ENCODE data around the gene DUOXA1.

DUOXA1 gene

DNA sequence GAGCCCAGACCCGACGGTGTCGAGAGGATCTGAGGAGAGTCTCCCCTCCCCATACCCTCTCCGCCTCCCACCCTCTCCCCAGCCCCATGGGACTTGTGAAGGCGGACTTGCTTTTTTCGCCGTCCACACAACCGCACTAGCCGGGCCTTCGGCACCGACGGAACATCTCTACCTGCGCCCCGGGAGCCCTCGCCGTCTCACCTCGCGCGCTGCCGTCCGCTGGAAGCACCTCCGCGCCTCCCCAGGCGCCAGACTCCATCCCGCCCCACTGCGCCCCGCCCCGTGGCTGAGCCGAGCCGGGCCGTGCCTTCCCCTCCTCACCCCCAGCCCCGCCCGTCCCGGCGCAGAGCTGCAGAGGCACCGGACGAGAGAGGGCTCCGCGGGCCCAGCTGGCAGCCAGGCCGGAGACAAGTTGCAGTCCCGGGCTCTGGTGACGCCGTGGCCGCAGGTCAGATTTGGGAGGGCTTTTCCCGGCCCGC is at the start of gene DUOXA1, which contains the start of gene DUOX1:
Gene DUOXA1 (minus strand): TSS at position 229 of the 479 bp plus-strand sequence. CDS start 6,865 bp downstream, outside the sequence.
Gene DUOX1 (plus strand): TSS at position 344 of the 479 bp plus-strand sequence. CDS start 1,973 bp downstream, outside the sequence.
- DNase-seq (ENCODE audit: low read depth in 2 of 2): no peak

GRCh38 chr15:45177285-45177684 is 47.6 kb upstream of the DUOXA1 start:
- DNase-seq (ENCODE audit: low read depth in 2 of 2): no peak

GRCh38 chr15:45174577-45174976 is 44.9 kb upstream of the DUOXA1 start:
- DNase-seq (ENCODE audit: low read depth in 2 of 2): no peak

- no peak for DNase-seq (ENCODE audit: low read depth in 2 of 2)
Observed at GRCh38 chr15:45174069-45174468, 44.4 kb upstream of the DUOXA1 start.

DNA sequence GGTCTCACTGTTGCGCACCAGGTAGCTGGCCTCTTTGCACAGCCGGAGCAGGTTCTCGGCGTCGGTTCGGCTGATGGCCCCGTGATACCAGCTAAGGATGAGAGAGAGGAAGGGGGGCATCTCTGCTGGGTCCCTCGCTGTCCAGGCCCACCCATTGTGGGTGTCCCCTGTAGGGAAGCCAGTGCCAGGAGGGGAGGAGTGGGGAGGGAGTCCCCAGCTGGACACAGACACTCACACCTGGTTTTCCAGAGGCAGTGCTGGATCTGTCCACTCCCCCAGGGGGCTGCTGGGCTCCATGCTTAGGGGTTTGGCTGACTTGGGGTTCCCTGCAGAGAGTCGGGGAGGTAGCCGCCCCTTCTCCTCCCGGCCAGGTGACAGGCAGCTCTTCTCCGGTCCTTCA is 42.2 kb upstream of the DUOXA1 start:
- DNase-seq (ENCODE audit: low read depth in 2 of 2): no peak

DNA sequence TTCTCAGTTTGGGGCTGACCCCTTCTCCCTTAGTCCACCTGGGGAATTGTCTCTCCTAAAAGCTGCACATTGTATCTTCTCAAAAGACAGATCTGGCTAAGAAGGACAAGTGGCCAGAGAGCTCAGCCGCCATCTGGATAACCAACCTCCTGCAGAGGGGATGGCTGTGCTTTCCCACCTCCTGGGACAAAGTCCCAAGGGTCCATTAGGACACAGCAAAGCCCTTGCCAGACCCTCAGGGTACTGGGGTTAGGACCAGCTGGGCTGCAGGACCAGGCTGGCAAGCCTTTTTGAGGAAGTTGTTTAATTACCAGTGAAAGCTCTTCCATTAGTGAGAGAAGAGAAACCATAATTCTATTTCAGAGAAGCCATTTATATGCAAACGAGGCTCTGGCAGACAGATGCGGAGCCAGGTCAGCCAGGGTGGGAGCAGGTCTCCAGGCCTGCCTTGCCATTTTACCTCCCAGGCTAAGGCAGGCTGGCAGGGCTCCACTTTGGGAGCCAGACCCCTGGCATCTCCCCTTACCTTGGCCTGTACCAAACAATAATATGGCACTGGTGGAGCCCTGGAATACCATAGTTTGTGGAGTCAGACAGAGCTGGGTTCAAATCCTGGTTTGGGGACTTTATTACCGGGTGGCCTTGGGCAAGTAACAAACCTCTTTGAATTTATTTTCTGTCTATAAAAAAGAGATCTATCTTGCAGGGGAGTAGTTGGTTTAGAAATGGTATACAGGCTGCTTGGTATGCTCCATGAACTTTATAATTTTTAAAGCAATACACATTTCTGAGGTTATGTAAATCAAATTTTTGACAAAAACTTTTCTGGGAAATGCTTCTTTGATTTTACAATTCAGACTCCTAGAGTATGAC is 40.2 kb upstream of the DUOXA1 start:
- DNase-seq (ENCODE audit: low read depth in 2 of 2): no peak

DNA sequence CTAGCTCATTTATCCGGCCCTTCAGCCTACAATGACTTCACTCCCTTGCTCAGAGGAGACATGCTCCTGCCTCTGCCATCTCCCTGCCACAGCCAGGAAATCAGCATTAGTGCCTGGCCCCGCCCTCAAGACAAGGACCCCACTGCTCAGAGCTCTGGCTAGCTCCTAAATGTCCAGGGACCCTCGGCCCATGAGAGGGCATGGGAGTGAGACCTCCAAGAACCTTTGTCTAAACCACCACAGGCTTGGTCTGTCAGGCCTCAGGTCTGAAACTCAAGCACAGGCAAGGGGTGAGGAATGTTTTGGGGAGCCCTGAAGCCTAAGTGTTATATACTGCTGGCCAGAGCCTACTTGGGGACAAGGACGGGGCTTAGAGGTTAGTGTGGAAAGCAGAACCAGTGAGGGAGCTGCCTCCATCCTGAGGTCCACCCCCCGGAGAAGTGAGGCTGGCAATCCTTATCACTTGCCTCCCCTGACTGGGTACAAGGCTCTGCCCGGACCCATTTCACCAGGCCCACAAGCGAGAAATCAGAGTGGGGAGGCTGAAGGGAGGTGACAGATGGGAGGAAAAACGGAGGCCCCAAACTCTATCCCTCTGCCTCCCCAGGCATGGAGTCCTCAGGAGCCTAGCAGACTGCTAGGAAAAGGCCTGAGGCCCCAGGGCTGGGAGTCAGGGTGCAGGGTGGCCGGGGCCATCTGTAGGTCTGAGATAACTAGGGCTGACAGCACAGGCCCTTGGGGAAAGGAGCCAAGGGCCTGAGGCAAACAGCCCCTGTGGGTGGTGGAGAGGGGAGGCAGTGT is 39.3 kb upstream of the DUOXA1 start:
- DNase-seq (ENCODE audit: low read depth in 2 of 2): no peak

GRCh38 chr15:45168286-45168685 is 38.6 kb upstream of the DUOXA1 start:
- DNase-seq (ENCODE audit: low read depth in 2 of 2): no peak

GRCh38 chr15:45167631-45168205 is 38.0 kb upstream of the DUOXA1 start:
- DNase-seq (ENCODE audit: low read depth in 2 of 2): no peak

DNA sequence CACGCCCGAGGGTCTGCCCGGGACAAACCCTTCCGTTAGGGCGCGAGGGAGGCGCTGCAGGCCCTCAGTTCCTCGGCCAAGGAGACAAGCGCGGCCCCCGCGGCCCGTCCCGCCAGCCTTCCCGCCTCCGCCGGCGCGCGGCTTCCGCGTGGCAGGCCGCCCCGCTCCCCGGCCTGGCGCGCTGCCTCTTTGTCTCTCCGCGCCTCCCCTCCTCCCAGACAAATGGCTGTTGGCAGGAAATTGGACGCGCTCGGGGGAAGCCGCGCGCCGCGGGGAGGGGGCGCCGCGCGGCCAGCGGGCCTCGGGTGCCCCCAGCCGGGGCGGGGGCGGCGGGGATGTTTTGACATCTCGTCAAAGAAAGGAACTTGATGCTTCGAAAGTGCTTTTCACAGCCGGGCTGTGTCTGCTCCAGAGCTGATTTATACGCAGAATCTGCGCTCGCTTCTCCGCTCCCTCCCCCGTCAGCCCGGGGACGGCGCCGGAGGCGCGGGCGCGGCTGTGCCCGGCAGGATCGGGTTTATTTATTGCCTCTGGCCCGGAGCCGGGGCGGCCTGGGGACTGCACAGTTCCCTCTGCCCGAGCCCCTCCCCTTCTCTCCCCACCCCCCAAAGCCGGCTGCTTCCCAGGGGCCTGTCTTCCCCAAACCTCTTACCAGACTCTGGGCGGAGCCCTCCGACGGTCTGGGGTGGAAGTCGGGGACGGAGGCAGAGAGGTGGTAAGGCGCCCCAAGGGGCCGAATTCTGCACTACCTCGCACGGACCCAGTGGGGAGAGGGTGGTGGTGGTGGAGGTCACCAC is 37.4 kb upstream of the DUOXA1 start:
- DNase-seq (ENCODE audit: low read depth in 2 of 2): peak; percentile 68 to 72

DNA sequence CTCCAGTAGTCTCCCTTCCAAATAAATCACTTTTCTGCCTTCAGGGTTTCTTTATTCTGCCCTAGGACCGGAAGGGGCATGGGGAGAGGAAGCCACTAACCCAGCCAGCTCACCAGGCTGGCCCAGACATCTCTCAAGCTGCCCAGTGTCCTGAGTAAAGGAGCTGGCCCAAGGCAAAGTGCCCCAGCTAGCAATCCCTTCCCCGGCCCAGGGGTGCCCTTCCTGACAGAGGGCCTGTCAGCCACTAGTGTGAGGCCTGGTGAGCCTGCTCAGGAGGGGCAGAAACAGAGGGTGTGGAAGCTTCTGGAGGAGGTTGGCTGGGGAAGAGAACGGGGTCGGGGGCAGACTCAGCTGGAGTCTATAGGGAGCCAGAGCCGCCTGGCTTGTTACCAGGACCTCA is 35.9 kb upstream of the DUOXA1 start:
- no peak for DNase-seq (ENCODE audit: low read depth in 2 of 2)

DNA sequence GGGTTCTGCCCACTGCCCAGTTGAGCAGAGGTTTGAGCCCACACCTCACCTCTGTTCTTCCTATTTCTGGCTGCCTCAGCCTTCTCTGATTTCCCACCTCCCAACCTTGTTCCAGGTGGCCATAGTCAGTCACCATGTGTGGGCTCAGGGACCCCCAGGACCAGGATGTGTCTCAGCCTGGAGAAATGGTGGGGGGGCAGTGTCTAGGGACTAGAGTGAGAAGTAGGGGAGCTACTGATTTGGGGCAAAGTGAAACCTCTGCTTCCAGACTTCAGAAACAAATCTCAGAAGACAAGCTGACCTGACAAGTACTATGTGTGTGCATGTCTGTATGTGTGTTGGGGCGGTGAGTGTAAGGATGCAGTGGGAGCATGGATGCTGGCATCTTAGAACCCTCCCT is 35.2 kb upstream of the DUOXA1 start:
- DNase-seq (ENCODE audit: low read depth in 2 of 2): no peak

- no peak for DNase-seq (ENCODE audit: low read depth in 2 of 2)
Observed at GRCh38 chr15:45163508-45163856, 33.8 kb upstream of the DUOXA1 start.

DNA sequence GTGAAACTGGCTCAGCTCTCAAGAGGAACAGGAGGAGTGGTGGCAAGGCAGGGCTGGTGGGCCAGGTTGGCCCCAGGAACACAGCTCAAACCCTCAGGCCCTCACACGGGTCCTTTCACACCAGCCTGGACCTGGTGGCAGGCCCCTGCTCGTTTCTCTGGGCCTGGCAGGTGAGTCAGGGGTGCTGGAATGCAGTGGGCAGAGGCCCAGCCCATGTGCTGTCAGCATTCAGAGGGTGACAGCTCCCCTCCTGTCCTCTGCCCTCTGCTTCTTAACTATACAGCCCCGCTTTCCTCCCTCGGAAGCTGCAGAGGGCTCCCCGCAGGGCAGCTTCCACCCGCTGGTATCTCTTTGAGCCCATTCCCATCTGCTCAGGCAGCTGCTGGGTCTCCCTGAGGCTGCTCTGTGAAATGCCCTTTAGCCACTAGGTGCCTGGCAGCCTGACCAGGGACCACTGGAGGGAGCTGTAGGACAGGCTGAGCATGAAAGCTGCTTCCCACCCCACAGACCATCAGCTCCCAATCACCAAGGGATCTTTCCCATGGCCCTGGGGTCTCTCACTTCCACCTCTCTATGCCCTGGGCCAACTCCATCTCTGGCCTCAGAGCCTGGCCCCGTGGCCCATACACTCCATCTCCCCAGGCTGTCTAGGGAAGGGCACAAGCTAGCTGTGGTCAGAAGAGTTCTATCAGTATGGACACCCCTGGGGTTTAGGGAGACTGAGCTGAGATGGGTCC is 33.3 kb upstream of the DUOXA1 start:
- DNase-seq (ENCODE audit: low read depth in 2 of 2): peak; percentile 37 to 58

- DNase-seq (ENCODE audit: low read depth in 2 of 2): no peak
Observed at GRCh38 chr15:45161666-45162065, 32.0 kb upstream of the DUOXA1 start.

- DNase-seq (ENCODE audit: low read depth in 2 of 2): peak; percentile 37 to 41
Observed at GRCh38 chr15:45157974-45158373, 28.3 kb upstream of the DUOXA1 start.

GRCh38 chr15:45156744-45157455 is 27.2 kb upstream of the DUOXA1 start:
- DNase-seq (ENCODE audit: low read depth in 2 of 2): peak; percentile 21 to 25

DNA sequence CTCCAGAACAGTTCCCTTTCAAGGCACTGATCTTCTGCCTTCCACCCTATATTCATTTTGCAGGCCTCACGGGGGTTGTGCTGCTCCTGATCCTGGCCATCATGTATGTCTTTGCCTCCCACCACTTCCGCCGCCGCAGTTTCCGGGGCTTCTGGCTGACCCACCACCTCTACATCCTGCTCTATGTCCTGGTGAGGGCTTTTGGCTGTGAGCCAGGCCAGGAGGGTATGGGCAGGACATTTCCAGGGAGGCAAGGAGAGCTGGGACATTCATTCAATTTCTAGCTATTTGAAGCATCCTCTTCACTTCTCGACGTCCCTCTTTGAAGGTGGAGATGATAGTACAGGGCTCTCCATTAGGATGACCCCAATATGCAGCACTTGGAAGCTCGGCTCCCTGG is 26.1 kb upstream of the DUOXA1 start:
- no peak for DNase-seq (ENCODE audit: low read depth in 2 of 2)

GRCh38 chr15:45151998-45152828 is 22.5 kb upstream of the DUOXA1 start:
- DNase-seq (ENCODE audit: low read depth in 2 of 2): no peak
